OCI-LY3 (cell line): ENCODE data around the gene TMEM163.

Experiments
- H2AFZ ChIP-seq: fragments of 200-600, 300-600 bp; shearing (Covaris generic); 2 replicates; pipeline ENCODE4 v1.6.0; 2014; ENCODE audit warnings: antibody characterized with exemption, low read depth, low read length
- H3K27ac ChIP-seq: fragments of 200-600, 300-600 bp; sonication (generic); 2 replicates; pipeline ENCODE4 v1.5.1; 2014; ENCODE audit warnings: mild to moderate bottlenecking, low read length, moderate library complexity, mixed read lengths
- H3K27me3 ChIP-seq: fragments of 200-600, 300-600 bp; sonication (generic); 2 replicates; pipeline ENCODE4 v1.6.1; 2014; ENCODE audit warnings: low read depth, low read length, mixed read lengths
- H3K36me3 ChIP-seq: fragments of 200-600, 300-600 bp; sonication (generic); replicated peaks from 2 replicates; pipeline ENCODE3; 2014; ENCODE audit warnings: low read depth, low read length, mixed read lengths
- H3K4me1 ChIP-seq: fragments of 300-600, 200-600 bp; sonication (generic); 2 replicates; pipeline ENCODE4 v1.6.1; 2014; ENCODE audit warnings: low read length, mixed read lengths
- H3K4me2 ChIP-seq: fragments of 200-600, 300-600 bp; sonication (generic); 2 replicates; pipeline ENCODE4 v1.6.1; 2014; ENCODE audit warnings: low read length, mixed read lengths
- H3K4me3 ChIP-seq: fragments of 300-600, 200-600 bp; sonication (generic); 2 replicates; pipeline ENCODE4 v1.5.1; 2014; ENCODE audit warnings: antibody characterized with exemption, mild to moderate bottlenecking, low read length, moderate library complexity
- H3K79me2 ChIP-seq: fragments of 300-600, 200-600 bp; shearing (Covaris generic); 2 replicates; pipeline ENCODE4 v1.6.1; 2014; ENCODE audit warnings: mild to moderate bottlenecking, low read length, mixed read lengths
- H3K9ac ChIP-seq: fragments of 300-600, 200-600 bp; shearing (Covaris generic); 2 replicates; pipeline ENCODE4 v1.6.0; 2014; ENCODE audit warnings: mild to moderate bottlenecking, low read length, moderate library complexity
- H3K9me3 ChIP-seq: fragments of 200-600, 300-600 bp; shearing (Covaris generic); 2 replicates; pipeline ENCODE4 v1.6.1; 2014; ENCODE audit warnings: low read length, mixed read lengths; ENCODE audit not compliant: insufficient read depth
- H4K20me1 ChIP-seq: fragments of 200-600, 300-600 bp; sonication (generic); 2 replicates; pipeline ENCODE4 v1.6.1; 2016; ENCODE audit warnings: low read length, mixed read lengths; ENCODE audit not compliant: insufficient read depth
- EZH2phosphoT487 ChIP-seq: fragments of 200-600 bp; shearing (Covaris generic); IDR thresholded peaks from 2 replicates; pipeline ENCODE4 v1.6.1; 2018; ENCODE audit warnings: antibody characterized with exemption, mixed run types, low read depth
- TF ChIP-seq, protein P1 (sequence below): fragments of 200-600, 300-600 bp; sonication (generic); IDR thresholded peaks from 2 replicates; pipeline ENCODE4 v1.5.1; 2014; ENCODE audit warnings: antibody characterized with exemption, low read length, low read depth

TMEM163 gene

DNA sequence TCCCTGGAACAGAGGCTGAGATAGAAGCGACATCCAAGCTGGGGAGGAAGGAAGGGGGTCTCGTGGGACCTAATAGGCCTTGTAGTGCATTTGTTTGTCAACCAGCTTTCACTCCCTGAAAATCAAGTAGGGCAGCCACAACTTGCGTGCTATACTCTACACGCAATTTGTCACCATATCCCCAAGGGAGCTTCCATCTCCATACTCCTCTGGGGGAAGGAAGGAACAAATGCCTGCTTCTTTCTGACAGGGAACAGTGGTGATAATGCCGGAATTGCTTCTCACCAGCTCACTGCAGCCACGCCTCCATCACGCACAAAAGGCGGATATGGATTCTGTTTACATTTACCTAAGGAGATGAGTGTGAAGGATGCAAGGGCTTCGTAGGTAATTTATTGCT, 213.4 kb downstream of the TMEM163 start:
- no peaks in the 10 kb centered on the region for H3K27me3 ChIP-seq
- H3K4me1 ChIP-seq = peaks cover 10% of the 10 kb centered on the region
- no peak overlapping the region for H3K4me3 ChIP-seq
- peaks cover 9% of the 10 kb centered on the region for H3K36me3 ChIP-seq
- H4K20me1 ChIP-seq = peaks cover 6% of the 10 kb centered on the region; the same call in 1 of the 2 replicates
- H3K79me2 ChIP-seq = no peaks in the 10 kb centered on the region
- H3K9me3 ChIP-seq = no peaks in the 10 kb centered on the region
- TF ChIP-seq, protein P1, sequence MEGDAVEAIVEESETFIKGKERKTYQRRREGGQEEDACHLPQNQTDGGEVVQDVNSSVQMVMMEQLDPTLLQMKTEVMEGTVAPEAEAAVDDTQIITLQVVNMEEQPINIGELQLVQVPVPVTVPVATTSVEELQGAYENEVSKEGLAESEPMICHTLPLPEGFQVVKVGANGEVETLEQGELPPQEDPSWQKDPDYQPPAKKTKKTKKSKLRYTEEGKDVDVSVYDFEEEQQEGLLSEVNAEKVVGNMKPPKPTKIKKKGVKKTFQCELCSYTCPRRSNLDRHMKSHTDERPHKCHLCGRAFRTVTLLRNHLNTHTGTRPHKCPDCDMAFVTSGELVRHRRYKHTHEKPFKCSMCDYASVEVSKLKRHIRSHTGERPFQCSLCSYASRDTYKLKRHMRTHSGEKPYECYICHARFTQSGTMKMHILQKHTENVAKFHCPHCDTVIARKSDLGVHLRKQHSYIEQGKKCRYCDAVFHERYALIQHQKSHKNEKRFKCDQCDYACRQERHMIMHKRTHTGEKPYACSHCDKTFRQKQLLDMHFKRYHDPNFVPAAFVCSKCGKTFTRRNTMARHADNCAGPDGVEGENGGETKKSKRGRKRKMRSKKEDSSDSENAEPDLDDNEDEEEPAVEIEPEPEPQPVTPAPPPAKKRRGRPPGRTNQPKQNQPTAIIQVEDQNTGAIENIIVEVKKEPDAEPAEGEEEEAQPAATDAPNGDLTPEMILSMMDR = no peak
- TF ChIP-seq EZH2phosphoT487 = no peak
- H3K4me2 ChIP-seq = no peak overlapping the region
- no peak overlapping the region for H3K9ac ChIP-seq
- no peak overlapping the region for H3K27ac ChIP-seq
- H2AFZ ChIP-seq = no peak overlapping the region

- H3K79me2 ChIP-seq = no peaks in the 10 kb centered on the region
- TF ChIP-seq, protein P1 = no peak
- no peak for TF ChIP-seq EZH2phosphoT487
- H3K9me3 ChIP-seq = no peaks in the 10 kb centered on the region
- H3K4me2 ChIP-seq = no peak overlapping the region
- H3K27me3 ChIP-seq = no peaks in the 10 kb centered on the region
- H4K20me1 ChIP-seq = peaks cover 6% of the 10 kb centered on the region; the same call in 1 of the 2 replicates
- H3K4me1 ChIP-seq = peaks cover 10% of the 10 kb centered on the region
- H3K27ac ChIP-seq = no peak overlapping the region
- peaks cover 9% of the 10 kb centered on the region for H3K36me3 ChIP-seq
- no peak overlapping the region for H3K4me3 ChIP-seq
- H2AFZ ChIP-seq = no peak overlapping the region
- H3K9ac ChIP-seq = no peak overlapping the region
Observed at GRCh38 chr2:134504586-134505336, 214.0 kb downstream of the TMEM163 start.

DNA sequence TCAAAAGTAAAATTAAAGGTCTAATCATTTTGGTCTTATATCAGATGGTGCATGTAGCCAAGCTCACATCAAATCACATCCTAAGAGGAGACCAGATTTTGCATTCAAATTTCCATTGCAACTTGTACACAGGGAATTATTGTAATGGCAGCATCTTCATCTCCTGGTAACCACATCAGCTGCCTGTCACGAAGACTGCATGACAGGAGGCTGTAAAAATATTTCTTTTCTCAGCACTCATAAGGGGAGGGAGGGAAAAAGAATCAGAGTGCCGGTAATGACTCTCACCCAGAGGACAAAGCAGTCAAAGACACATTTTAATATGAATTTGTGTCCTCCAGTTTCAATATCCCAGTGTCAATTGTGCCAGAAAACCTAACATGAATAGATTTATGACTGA, 216.7 kb downstream of the TMEM163 start:
- no peaks in the 10 kb centered on the region for H3K27me3 ChIP-seq

DNA sequence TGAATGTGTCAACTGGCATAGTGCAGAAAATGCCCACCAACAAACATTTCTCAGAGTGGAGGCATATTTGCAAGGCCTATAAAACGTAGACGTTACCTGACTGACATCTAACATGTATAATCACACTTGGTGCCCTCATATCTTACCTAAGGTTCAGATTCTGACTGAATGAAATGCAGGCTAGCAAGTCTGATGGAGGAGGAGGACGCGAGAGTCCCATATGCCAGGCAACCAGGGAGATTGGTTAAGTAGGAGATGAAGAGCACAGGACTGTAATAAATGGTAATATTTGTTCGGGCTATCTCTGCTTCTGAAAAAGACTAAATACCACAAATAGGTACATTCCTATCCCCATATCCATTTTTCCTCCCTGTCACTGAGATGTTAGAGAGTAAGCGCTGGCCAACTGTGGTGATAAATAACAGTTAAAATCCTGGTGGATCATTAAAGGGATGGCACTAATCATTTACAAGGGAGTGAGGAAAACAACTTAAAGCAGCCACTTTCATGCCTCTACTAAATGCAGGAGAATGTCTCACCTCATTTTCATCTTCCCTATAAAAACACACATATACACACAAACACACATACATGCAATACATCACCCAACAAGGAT, 217.2 kb downstream of the TMEM163 start:
- no peaks in the 10 kb centered on the region for H3K27me3 ChIP-seq
- peaks cover 19% of the 10 kb centered on the region for H3K4me1 ChIP-seq

More for the DNA sequence above, 216.7 kb downstream of the TMEM163 start:
- no peak overlapping the region for H3K27ac ChIP-seq
- H3K4me2 ChIP-seq = no peak overlapping the region
- no peak overlapping the region for H3K9ac ChIP-seq
- no peak overlapping the region for H2AFZ ChIP-seq
- H3K79me2 ChIP-seq = no peaks in the 10 kb centered on the region
- no peaks in the 10 kb centered on the region for H3K9me3 ChIP-seq
- no peak overlapping the region for H3K4me3 ChIP-seq
- peaks cover 19% of the 10 kb centered on the region for H3K4me1 ChIP-seq
- peaks cover 9% of the 10 kb centered on the region for H3K36me3 ChIP-seq
- 0 out of 2 replicates have a peak, but pooled peaks cover 3% of the 10 kb centered on the region for H4K20me1 ChIP-seq
- no peak for TF ChIP-seq EZH2phosphoT487
- TF ChIP-seq, protein P1 = no peak

More for the DNA sequence above, 217.2 kb downstream of the TMEM163 start:
- Histone ChIP-seq H4K20me1 (0 out of 2 replicates have a peak, but pooled peaks cover 3% of the 10 kb centered on the region), H3K9me3 (no peaks in the 10 kb centered on the region), H3K27ac (no peak overlapping the region), H3K79me2 (no peaks in the 10 kb centered on the region), H3K4me3 (no peak overlapping the region), H2AFZ (no peak overlapping the region), H3K4me2 (no peak overlapping the region), H3K9ac (no peak overlapping the region), H3K36me3 (peaks cover 9% of the 10 kb centered on the region)
- TF ChIP-seq, protein P1 = no peak
- TF ChIP-seq EZH2phosphoT487 = no peak
